IMR-90 (cell line): ENCODE measurements around the gene NEU1. TPM values are rescaled to one million over a fixed set of nuclear protein-coding genes. Genes with fewer than 3 reads are reported as not detected.

Experiments
- ATAC-seq: fragments of 200-7000 bp; cut with Tn5 transposase; 2 replicates; pipeline ENCODE4 v1.9.1; 2020; ENCODE audit warnings: low read depth, mild to moderate bottlenecking, moderate library complexity
- BruUV-seq: library from RNA; stranded (reverse); fragments of 400-500 nt; replicated peaks from 2 replicates; lab custom pipeline; 2021; lab: Mats Ljungman, UMichigan
- CTCF ChIA-PET: fragments of 300-600 bp; formaldehyde crosslinking; extraction: SDS; loops from one replicate; lab custom pipeline; 2021; ENCODE audit warnings: antibody characterized with exemption; lab: Yijun Ruan, JAX
- POLR2A ChIA-PET: fragments of 300-600 bp; sonication (Branson Sonifier 250); formaldehyde crosslinking; loops from one replicate; lab custom pipeline; 2022; ENCODE audit warnings: antibody characterized with exemption; ENCODE audit not compliant: unreplicated experiment; lab: Charles Lee
- DNase-seq: peaks from one replicate; pipeline ENCODE4 v3.0.0; 2013
- H2AFZ ChIP-seq: replicated peaks from 2 replicates; pipeline ENCODE3; 2013; ENCODE audit warnings: low read length, mild to moderate bottlenecking; ENCODE audit not compliant: poor library complexity
- H2AK5ac ChIP-seq: 2 replicates; pipeline ENCODE4 v1.6.1; 2013; ENCODE audit warnings: low read depth, low read length, inconsistent platforms
- H2AK9ac ChIP-seq: replicated peaks from 2 replicates; pipeline ENCODE3; 2013; ENCODE audit warnings: mild to moderate bottlenecking, low read depth, low read length, moderate library complexity; ENCODE audit not compliant: poor library complexity
- H2BK120ac ChIP-seq: 2 replicates; pipeline ENCODE4 v1.6.1; 2013; ENCODE audit warnings: low read depth, low read length, inconsistent platforms
- H2BK15ac ChIP-seq: 3 replicates; pipeline ENCODE4 v1.6.1; 2013; ENCODE audit warnings: low read depth, low read length, inconsistent platforms
- H2BK20ac ChIP-seq: 2 replicates; pipeline ENCODE4 v1.6.1; 2013; ENCODE audit warnings: low read depth, mild to moderate bottlenecking, inconsistent platforms, low read length, moderate library complexity
- H2BK5ac ChIP-seq: 2 replicates; pipeline ENCODE4 v1.6.1; 2013; ENCODE audit warnings: mild to moderate bottlenecking, low read depth, low read length, inconsistent platforms; ENCODE audit not compliant: poor library complexity, severe bottlenecking
- H3K14ac ChIP-seq: replicated peaks from 2 replicates; pipeline ENCODE4 v1.6.1; 2013; ENCODE audit warnings: low read depth, low read length, inconsistent platforms
- H3K18ac ChIP-seq: 2 replicates; pipeline ENCODE4 v1.6.1; 2013; ENCODE audit warnings: low read depth, low read length, control low read depth
- H3K23ac ChIP-seq: 2 replicates; pipeline ENCODE4 v1.6.1; 2013; ENCODE audit warnings: low read depth, low read length, inconsistent platforms
- H3K27ac ChIP-seq: 2 replicates; pipeline ENCODE4 v1.5.1; 2013; ENCODE audit warnings: mild to moderate bottlenecking, control low read depth, low read length; ENCODE audit not compliant: insufficient read depth
- H3K27me3 ChIP-seq: 2 replicates; pipeline ENCODE4 v1.6.1; 2013; ENCODE audit warnings: low read length; ENCODE audit not compliant: control insufficient read depth, insufficient read depth
- H3K36me3 ChIP-seq: 2 replicates; pipeline ENCODE4 v1.6.1; 2013; ENCODE audit warnings: low read length, mixed read lengths; ENCODE audit not compliant: control insufficient read depth, insufficient read depth
- H3K4ac ChIP-seq: 2 replicates; pipeline ENCODE4 v1.6.1; 2013; ENCODE audit warnings: low read depth, low read length, inconsistent platforms
- H3K4me1 ChIP-seq: 2 replicates; pipeline ENCODE4 v1.6.1; 2013; ENCODE audit warnings: low read length, mixed read lengths; ENCODE audit not compliant: control insufficient read depth, insufficient read depth
- H3K4me2 ChIP-seq: 2 replicates; pipeline ENCODE4 v1.6.1; 2013; ENCODE audit warnings: low read depth, mild to moderate bottlenecking, control low read depth, low read length, moderate library complexity
- H3K4me3 ChIP-seq: 2 replicates; pipeline ENCODE4 v1.5.1; 2013; ENCODE audit warnings: low read depth, mild to moderate bottlenecking, control low read depth, low read length, moderate library complexity; ENCODE audit not compliant: insufficient read depth
- H3K56ac ChIP-seq: 2 replicates; pipeline ENCODE4 v1.6.1; 2013; ENCODE audit warnings: low read length, inconsistent platforms; ENCODE audit not compliant: insufficient read depth; ENCODE audit errors: extremely low read depth
- H3K79me1 ChIP-seq, 2 experiments: 2 replicates each; pipeline ENCODE4 v1.6.1; 2013; ENCODE audit warnings: low read length in 2 of 2, inconsistent platforms in 1 of 2, low read depth in 1 of 2
- H3K9ac ChIP-seq: 2 replicates; pipeline ENCODE4 v1.6.1; 2013; ENCODE audit warnings: low read depth, low read length, control low read depth
- H3K9me1 ChIP-seq: 2 replicates; pipeline ENCODE4 v1.6.1; 2013; ENCODE audit warnings: low read length, inconsistent platforms; ENCODE audit not compliant: insufficient read depth
- H3K9me3 ChIP-seq: 2 replicates; pipeline ENCODE4 v1.6.1; 2013; ENCODE audit warnings: low read length; ENCODE audit not compliant: control insufficient read depth, insufficient read depth
- H4K20me1 ChIP-seq: 2 replicates; pipeline ENCODE4 v1.6.1; 2013; ENCODE audit warnings: low read length, inconsistent platforms; ENCODE audit not compliant: insufficient read depth
- H4K5ac ChIP-seq: 2 replicates; pipeline ENCODE4 v1.6.1; 2013; ENCODE audit warnings: mild to moderate bottlenecking, low read depth, low read length, control low read depth
- H4K8ac ChIP-seq, 2 experiments: 2 replicates each; pipeline ENCODE4 v1.6.1; 2013; ENCODE audit warnings: low read depth in 2 of 2, low read length in 2 of 2, control low read depth in 1 of 2, inconsistent platforms in 1 of 2
- H4K91ac ChIP-seq: 2 replicates; pipeline ENCODE4 v1.6.1; 2013; ENCODE audit warnings: low read depth, low read length, inconsistent platforms; ENCODE audit not compliant: insufficient read depth
- CEBPB ChIP-seq: IDR thresholded peaks from 2 replicates; pipeline ENCODE4 v1.6.1; 2012; ENCODE audit warnings: low read depth, low read length, improper control_type of control experiment
- CTCF ChIP-seq: conservative IDR thresholded peaks from 2 replicates; pipeline ENCODE4 v1.5.1; 2012; ENCODE audit warnings: mild to moderate bottlenecking, low read depth, low read length, improper control_type of control experiment
- MXI1 ChIP-seq: IDR thresholded peaks from 2 replicates; pipeline ENCODE4 v1.6.1; 2012; ENCODE audit warnings: low read depth, mild to moderate bottlenecking, low read length, moderate library complexity, borderline replicate concordance
- RAD21 ChIP-seq: IDR thresholded peaks from 2 replicates; pipeline ENCODE4 v1.6.1; 2012; ENCODE audit warnings: low read length, improper control_type of control experiment
- RCOR1 ChIP-seq: IDR thresholded peaks from 2 replicates; pipeline ENCODE4 v1.6.1; 2012; ENCODE audit warnings: mild to moderate bottlenecking, low read length, improper control_type of control experiment; ENCODE audit not compliant: insufficient replicate concordance
- WGBS, 2 experiments: methylation state at CpG; one replicate each; pipeline versions ENCODE4 v1.1.5 to v1.1.7; 2013; ENCODE audit warnings: missing lambda C conversion rate in 2 of 2; ENCODE audit not compliant: insufficient read length in 1 of 2; ENCODE audit errors: extremely low coverage in 2 of 2; 5-methylcytosine and 5-hydroxymethylcytosine counted together
- dilution Hi-C: fragments of 300-500 bp; cut with HindIII; formaldehyde crosslinking; loops from one replicate; pipeline ENCODE4 v1.14.3; 2018; ENCODE audit warnings: low sequenced_read_pairs; ENCODE audit not compliant: unreplicated experiment
- in situ Hi-C: fragments of 300-500 bp; cut with MboI; formaldehyde crosslinking; loops from 3 replicates; pipeline ENCODE4 v1.14.3; 2019; ENCODE audit warnings: low sequenced_read_pairs, inconsistent platforms, mixed read lengths
- intact Hi-C: fragments of 100-400 bp; cut with micrococcal nuclease; formaldehyde crosslinking; loops from 2 replicates; pipeline ENCODE4 v1.10.0; 2022
- polyA plus RNA-seq, 3 experiments: library from polyadenylated mRNA; depleted of rRNA; stranded (reverse); fragments of >200 nt; gene quantifications; 2 replicates each; pipeline ENCODE4 v1.2.3, GENCODE V29; 2012; ENCODE audit warnings: low replicate concordance in 1 of 3
- total RNA-seq: library from RNA; depleted of rRNA; stranded (reverse); fragments of >200 nt; gene quantifications from 2 replicates; pipeline ENCODE4 v1.2.3, GENCODE V29; 2012

Gene NEU1
- total and polyA plus RNA-seq, 2 of the 4 experiments (the other 2 are of a cell fraction) = 28.5 to 36.2 TPM

- Histone ChIP-seq H2AK9ac (no peak overlapping the region), H3K4ac (no peak overlapping the region), H3K9me1 (peaks cover 5% of the 10 kb centered on the region; the same call in 1 of the 2 replicates), H4K5ac (no peak overlapping the region), H3K23ac (no peak overlapping the region), H3K4me2 (no peak overlapping the region), H4K91ac (no peak overlapping the region), H3K18ac (no peak overlapping the region), H2AFZ (no peak overlapping the region), H3K4me3 (no peak overlapping the region), H4K8ac (no peak overlapping the region), H3K4me1 (peaks cover 12% of the 10 kb centered on the region), H3K27me3 (no peaks in the 10 kb centered on the region), H3K79me1 (peaks cover 20 to 52% of the 10 kb centered on the region in 2 experiments; a peak in 3 of 4 replicates), H3K56ac (no peak overlapping the region), H3K9ac (no peak overlapping the region), H2BK15ac (no peak overlapping the region), H2BK20ac (no peak overlapping the region), H2BK120ac (no peak overlapping the region), H3K9me3 (no peaks in the 10 kb centered on the region), H3K27ac (no peak overlapping the region), H2BK5ac (no peak overlapping the region), H4K20me1 (peaks cover 7% of the 10 kb centered on the region), H3K36me3 (peaks cover 8% of the 10 kb centered on the region; the same call in 1 of the 2 replicates), H2AK5ac (0 out of 2 replicates have a peak overlapping the region, but pooled peaks have one; percentile 6), H3K14ac (no peak overlapping the region)
- BruUV-seq = no TSS peak
- dilution Hi-C loops = no loop called here
- intact Hi-C loops = loop anchor here (5.0 kb wide), 1 partner anchor 252 kb away; the partner anchor contains the start of genes PPT2 and PRRT1
- ATAC-seq (no peak), DNase-seq (no peak)
- in situ Hi-C loops = no loop called here
- TF ChIP-seq RAD21 (no peak), MXI1 (no peak), CEBPB (no peak), RCOR1 (no peak), CTCF (no peak)
- 87% methylated on average over 19 of the region's 49 CpGs; no CpG with 5 or more reads in 1 of the 2 experiments for WGBS, 2 experiments
- ChIA-PET CTCF (no interaction called here), POLR2A (no interaction called here)
Observed at GRCh38 chr6:31899882-31900722, 37.5 kb upstream of the NEU1 start.
